Stimulated activated CD8-positive, alpha-beta memory T cell treated with anti-CD3 and anti-CD28 coated beads, Interleukin-12 subunit alpha, Interleukin-12 subunit beta, amount 100 ng/mL, for 4 hours (primary cell): ENCODE data around the gene CDC6.
"Not testable (repeated sequence)": the region's sequence is repeated elsewhere in the genome, so short reads cannot be mapped to it uniquely, and the experiment has no call there.

Experiments used
- DNase-seq: peaks from one replicate; pipeline ENCODE4 v3.0.0-alpha.2; 2020; ENCODE audit warnings: low read depth

Gene CDC6

GRCh38 chr17:40287159-40287493, 553 bp upstream of the CDC6 start:
- DNase-seq: no peak

DNA sequence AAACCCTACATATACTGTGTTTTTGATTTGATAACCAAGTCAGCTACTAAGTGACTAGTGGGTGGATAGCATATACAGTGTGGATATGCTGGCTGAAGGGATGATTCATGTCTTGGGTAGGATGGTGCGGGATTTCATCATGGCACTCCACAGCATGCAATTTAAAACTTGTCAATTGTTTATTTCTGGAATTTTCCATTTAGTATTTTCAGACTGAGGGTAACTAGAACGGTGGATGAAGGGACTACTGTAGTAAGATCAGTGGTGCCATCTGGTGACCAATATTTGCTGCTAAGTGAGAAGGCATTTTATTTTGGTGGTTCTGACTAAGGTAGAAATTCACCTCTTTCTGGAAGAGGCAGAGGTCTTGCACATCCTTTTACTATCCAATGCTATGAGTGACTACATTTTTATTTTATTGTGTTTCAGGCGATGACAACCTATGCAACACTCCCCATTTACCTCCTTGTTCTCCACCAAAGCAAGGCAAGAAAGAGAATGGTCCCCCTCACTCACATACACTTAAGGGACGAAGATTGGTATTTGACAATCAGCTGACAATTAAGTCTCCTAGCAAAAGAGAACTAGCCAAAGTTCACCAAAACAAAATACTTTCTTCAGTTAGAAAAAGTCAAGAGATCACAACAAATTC, 3.1 kb downstream of the CDC6 start:
- no peak for DNase-seq

GRCh38 chr17:40291281-40291664, 3.6 kb downstream of the CDC6 start:
- no peak for DNase-seq

GRCh38 chr17:40293363-40293762, 5.7 kb downstream of the CDC6 start:
- no peak for DNase-seq

- no peak for DNase-seq
Observed at GRCh38 chr17:40295488-40296436, 8.1 kb downstream of the CDC6 start.

DNA sequence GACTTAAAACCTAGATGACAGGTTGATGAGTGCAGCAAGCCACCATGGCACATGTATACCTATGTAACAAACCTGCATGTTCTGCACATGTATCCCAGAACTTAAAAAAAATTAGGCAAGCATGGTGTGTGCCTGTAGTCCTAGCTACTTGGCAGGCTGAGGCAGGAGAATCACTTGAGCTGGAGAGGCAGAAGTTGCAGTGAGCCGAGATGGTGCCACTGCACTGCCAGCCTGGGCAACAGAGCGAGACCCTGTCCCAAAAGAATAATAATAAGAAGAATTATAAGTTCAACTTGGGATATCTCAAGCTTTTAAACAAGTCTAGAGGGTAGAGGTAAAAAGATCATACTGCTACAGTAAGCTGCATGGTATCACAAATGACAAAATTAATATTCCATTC, 9.8 kb downstream of the CDC6 start:
- no peak for DNase-seq

DNA sequence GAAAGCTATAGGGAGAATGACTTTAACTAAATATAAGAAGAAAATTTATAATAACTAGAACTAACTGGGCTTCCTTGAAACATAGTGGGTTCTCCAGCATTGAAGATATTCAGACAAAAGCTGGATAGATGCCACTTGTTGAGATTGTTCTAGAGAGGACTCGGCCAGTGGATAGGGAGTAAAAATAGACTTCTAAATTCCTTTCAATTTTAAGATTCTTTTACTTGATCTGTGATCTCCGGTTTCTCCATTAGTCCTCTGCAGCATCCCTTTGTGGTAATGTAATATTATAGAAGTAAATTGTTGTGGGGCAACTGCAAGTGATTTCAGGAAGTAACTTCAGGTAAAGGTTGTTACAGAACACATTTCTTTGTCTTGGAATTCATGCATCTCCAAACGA, 11.0 kb downstream of the CDC6 start:
- no peak for DNase-seq

DNA sequence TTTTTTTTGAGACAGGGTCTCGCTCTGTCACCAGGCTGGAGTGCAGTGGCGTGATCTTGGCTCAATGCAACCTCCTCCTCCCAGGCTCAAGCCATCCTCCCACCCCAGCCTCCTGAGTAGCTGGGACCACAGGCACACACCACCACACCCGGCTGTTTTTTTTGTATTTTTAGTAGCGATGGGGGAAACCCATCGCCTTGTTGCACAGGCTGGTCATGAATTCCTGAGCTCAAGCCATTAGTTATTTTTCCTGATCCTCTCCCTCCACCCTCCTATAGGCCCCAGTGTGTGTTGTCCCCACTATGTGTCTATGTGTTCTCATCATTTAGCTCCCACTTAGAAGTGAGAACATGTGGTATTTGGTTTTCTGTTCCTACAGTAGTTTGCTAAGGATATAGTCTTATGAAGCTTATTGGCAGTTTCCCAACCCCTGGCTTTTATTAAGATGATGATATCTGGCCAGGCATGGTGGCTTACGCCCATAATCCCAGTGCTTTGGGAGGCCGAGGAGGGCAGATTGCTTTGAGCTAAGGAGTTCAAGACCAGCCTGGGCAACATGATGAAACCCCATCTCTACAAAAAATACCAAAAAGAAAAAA, 11.6 kb downstream of the CDC6 start:
- DNase-seq: not testable (repeated sequence)

DNA sequence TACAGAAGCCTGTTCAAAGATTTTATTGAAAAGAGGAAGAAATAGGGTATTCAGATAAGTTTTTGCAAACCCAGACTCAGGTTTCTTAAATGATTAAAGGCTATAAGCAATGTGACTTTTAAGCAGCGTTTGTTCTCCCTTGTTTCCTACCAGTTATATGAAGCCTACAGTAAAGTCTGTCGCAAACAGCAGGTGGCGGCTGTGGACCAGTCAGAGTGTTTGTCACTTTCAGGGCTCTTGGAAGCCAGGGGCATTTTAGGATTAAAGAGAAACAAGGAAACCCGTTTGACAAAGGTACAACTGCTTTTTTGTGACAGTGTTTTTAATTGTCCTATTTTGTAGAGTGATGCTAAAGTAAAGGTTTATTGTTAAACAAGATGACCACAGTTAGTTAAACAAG, 13.6 kb downstream of the CDC6 start:
- no peak for DNase-seq

DNA sequence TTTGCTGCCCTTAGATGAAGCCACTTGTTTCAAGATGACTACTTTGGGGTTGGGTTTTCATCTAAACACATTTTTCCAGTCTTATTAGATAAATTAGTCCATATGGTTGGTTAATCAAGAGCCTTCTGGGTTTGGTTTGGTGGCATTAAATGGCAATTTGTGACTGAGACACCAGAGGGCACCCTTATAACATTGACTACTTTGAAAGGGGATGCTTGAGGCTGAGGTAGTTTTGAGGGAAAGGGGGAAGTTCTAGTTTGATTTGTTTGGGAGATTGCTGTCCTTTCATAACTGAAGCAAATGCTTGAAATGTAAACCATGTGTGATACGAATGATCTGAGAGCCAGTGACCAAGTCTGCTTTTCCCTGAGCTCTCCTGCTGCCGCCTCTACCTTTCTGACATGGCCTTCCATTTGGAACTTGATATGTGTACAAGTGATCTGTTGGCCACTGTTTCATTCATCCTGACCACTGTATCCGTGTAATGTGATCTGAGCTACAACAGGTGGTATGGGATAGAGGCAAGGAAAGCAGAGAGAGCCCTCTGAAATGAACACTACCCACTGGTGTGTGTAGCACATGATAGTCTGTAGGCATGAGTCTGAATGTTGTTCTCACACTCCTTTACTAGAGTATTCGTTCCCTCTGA, 15.5 kb downstream of the CDC6 start:
- no peak for DNase-seq

DNA sequence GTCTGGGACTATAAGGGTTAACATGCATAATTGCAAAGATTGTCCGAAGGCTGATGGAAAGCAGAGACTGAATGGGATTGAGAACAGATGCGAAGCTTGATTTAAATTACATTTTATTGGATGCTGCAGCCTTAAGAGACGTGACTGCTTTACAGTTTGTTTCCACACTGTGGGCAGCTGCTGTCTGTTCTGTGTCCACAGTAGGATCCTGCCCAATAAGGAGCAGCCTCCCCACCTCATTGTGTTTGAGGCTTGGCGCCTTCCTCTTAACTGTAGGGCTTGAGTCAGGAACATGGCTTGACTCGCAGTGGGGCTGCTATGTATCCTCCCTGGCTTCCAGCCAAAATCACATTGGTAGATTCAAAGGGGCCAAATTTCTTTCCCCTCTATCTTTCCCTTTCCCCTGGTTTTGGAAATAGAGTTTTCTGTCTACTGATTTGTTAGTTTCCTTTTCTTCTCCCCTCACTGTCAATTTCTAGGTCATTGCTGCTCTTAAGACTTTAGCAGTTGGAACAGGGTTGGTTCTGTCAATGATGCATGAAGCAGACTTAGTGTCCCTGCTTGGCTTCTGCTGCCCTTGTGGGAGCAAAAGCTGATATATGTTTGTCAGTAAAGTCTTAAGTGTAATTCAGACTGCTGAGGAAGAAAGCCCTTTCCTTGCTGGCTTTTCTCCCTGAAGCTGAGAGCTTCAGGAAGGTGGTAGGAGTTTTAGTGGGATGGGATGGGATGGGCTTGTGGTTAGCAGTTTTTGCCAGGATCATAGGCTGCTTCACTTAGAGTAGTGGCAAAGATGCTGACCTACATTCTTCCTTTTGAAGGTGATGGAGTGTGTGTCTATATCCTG, 16.3 kb downstream of the CDC6 start:
- DNase-seq: no peak

DNA sequence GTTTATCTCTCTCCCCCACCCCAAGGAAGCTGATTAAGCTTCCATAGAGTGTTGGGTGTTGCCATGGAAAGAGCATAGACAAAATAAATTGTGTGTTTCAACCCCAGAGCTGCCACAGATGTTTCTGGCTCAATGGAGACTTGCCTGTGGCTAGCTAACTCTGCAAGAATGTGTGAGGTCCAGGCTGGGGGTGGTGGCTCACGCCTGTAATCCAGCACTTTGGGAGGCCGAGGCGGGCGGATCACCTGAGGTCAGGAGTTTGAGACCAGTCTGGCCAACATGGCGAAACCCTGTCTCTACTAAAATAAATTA, 16.8 kb downstream of the CDC6 start:
- DNase-seq: not testable (repeated sequence)

DNA sequence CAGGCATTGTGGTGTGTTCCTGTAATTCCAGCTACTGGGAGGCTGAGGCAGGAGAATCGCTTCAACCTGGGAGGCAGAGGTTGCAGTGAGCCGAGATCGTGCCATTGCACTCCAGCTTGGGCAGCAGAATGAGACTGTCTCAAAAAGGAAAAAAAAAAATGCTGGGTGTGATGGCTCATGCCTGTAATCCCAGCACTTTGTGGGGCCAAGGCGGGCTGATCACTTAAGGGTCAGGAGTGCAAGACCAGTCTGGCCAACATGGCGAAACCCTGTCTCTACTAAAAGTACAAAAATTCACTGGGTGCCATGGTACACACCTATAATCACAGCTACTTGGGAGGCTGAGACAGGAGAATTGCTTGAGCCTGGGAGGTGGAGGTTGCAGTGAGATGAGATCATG, 17.2 kb downstream of the CDC6 start:
- DNase-seq: not testable (repeated sequence)

DNA sequence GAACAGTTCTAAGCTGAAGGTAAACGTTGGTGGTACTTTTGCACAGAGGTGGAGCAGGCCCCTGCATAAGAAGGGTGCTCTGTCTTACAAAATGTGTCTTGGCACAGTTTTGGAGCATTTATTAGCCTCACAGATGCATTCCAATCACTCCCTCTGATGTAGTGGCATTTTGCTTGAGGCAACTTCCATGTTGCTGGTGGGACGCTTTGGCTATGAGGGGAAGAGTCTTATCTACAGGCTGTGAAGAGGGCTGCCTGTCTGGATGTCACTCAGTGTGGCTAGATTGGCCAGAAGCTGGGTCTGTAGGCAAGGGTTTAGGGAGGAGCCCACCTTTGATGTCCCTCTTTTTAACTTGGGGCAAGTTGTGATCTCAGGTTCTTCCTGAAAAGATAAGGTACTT, 18.7 kb downstream of the CDC6 start:
- DNase-seq: no peak

DNA sequence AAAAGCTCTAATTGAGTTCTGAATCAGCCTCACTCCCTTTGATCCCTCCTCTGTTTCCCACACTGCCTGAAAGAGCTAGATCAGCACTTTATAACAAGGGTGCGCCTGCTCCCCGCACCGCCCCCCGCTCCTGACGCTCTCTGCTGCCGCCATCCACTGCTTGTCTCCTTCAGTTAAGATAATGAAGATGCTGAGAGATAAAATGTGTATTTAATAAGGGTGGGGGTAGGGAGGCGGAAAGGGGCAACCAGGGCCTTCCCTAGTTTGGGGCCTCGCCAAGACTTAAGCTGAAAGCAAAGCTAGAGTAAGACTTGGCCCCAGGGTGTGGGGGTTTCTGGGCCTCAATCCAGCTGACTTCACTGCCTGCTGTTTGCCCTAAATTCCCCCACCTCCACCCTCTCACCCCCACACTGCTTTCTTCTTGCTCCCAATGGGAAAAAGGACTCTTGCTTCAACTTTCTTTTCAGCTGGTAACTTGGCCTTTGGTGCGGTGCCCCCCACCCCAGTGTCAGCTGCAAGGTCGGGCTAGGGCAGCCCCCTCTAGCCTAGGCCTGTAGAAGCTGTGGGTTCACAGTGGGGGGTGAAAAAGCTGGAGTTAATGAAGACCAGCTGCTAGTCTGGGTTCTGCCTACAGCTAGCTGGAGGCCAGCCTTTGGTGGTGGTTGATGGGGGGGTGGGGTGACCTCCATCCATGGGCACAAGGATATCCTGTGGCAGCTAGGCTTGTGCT, 19.5 kb downstream of the CDC6 start:
- no peak for DNase-seq

DNA sequence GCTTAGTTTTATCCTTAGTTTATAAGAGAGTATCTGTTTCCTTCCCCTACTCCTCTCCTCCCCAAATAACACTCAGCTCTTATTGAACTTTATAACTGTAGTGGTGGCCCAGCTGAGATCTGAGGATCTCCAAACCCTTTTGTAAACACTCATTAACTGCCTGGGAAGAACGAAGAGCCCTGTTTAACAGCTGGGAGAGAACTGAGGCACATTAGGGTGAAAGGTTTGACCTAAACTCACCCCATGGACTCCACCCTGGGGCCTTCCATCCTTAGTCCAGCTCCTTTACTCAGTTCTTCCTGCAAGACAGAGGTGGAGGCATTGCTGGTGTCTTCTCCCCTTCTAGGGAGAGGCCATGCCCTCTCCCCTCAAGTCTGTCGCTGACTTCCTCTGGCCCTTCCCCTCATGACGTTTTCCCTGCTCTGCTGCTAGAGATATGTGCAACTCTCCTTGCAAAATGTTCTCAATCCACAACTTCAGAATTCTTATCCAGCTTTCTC, 20.1 kb downstream of the CDC6 start:
- no peak for DNase-seq

- DNase-seq: no peak
Observed at GRCh38 chr17:40309031-40309948, 21.6 kb downstream of the CDC6 start, which contains the start of gene RARA. TSS of gene RARA (plus strand) at chr17:40309180. CDS start at chr17:40331219, 22,039 bp downstream.

DNA sequence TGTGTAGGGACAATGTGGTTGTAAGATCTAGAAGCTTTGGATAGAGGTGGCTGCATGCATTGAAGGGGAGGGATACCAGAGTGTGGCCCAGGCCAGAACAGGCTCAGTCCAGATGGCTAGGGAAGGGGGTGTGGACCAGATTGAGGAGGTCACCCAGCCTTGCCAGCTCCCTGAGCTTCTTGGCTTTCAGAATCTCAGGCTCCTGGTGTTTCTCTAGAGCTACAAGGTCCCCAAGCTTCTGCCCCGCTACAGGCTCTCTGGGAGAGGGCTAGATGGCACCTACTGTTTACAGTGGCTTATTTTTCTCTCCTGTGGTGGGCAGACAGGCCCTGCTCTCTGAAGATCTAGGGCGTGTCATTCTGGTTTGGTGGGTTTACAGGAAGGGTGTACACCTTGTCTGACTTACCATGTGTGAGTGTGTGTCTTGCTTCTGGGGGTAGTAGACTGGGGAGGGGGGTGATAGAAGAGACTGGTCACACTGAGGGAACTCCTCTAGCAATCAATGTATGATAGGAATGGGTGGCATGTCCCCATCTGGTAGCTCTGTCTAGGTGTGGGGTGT, 22.4 kb downstream of the CDC6 start:
- no peak for DNase-seq

GRCh38 chr17:40310882-40311391, 23.3 kb downstream of the CDC6 start:
- no peak for DNase-seq
